C1 segment of cervical spinal cord (tissue), 14 donors: ENCODE measurements around the gene PRKCA.
"Not testable (repeated sequence)": the region's sequence is repeated elsewhere in the genome, so short reads cannot be mapped to it uniquely, and the experiment has no call there.

Experiments
- DNase-seq, 14 donors: peaks; one replicate each; lab custom pipeline; 2025; lab: John Stamatoyannopoulos, UW

The PRKCA gene

GRCh38 chr17:66461343-66461995 lies 159.1 kb downstream of the PRKCA start:
- DNase-seq = no peak

DNA sequence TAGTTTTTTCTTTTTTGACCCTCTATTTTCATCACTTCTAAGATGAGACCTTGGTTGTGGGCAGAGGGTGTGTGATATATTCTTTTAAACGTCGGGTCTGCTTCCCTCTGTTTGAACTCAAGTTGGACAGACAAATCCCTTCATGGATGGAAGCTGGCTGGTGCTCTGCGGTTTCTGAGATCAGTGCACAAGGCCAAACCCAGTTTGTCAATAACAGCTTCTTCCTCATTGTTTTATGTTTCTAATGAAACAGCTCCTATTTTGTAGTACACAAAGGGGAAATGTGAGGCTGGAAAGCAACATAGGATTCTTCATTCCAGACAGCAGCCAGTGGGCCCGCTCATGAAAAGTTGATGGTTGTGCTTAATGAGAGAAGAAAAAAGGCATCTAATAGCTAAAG lies 159.6 kb downstream of the PRKCA start:
- peak in 2 of 14 donors; percentile 12 to 32 for DNase-seq

DNA sequence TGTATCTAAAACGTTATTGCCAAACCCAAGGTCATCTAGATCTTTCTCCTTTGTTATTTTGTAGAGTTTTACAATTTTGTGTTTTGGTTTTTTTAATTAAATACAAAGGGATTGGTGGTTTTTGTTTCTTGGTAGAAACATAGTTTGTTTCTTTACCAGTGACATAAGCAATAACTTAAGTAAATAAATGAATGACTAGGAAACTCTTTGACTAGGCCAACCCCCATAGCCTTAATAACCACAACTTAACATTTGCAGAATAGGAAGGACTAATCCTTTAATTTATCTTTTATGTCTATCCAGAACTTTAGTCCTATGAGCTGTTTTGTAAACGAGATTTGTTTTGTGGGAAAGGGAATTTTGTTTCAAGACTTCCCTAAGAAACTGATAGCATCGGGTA lies 162.5 kb downstream of the PRKCA start:
- no peak for DNase-seq

DNA sequence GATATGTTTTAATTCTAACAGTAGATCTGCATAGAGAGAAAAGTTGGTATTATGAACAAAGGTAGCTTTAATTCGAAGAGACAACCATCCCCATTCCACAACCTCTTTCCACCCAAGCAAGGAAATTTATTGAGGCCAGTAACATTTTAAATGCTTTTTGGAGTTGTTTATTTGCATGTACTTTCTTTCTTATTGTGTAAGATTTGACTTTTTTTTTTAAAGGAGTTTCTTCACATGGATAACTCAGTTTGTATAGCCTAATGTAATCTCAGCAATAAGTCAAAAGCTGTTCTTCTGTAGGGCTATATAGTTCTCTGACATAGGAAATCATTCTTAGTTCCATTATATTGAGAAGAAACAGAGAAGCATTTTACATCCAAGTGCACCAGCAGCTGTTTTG lies 163.3 kb downstream of the PRKCA start:
- DNase-seq = no peak

GRCh38 chr17:66466106-66466820 lies 163.8 kb downstream of the PRKCA start:
- no peak for DNase-seq

GRCh38 chr17:66466840-66467367 lies 164.5 kb downstream of the PRKCA start:
- no peak for DNase-seq

- no peak for DNase-seq
Measured at GRCh38 chr17:66467766-66468165, 165.4 kb downstream of the PRKCA start.

- DNase-seq = peak in 4 of 14 donors; percentile 19 to 47 (median 30)
Measured at GRCh38 chr17:66468241-66469087, 166.1 kb downstream of the PRKCA start.

DNA sequence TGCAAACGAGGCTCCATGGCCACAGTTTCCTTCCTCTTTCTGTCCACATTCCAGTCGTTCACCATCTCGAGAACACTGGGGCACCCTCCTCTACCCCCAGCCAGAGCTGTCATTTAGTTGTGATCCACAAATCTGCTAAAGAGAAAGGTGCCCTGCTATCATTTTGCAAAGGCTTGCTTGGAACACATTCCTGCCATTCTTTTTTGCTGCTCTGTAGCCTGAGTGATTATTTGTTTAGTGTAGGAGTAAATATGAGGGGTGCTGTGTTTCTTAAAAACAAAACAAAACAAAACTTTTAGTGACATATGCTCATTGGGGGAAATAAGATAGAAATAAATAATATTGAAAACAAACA lies 166.7 kb downstream of the PRKCA start:
- DNase-seq = no peak

- no peak for DNase-seq
Measured at GRCh38 chr17:66469461-66469860, 167.0 kb downstream of the PRKCA start.

DNA sequence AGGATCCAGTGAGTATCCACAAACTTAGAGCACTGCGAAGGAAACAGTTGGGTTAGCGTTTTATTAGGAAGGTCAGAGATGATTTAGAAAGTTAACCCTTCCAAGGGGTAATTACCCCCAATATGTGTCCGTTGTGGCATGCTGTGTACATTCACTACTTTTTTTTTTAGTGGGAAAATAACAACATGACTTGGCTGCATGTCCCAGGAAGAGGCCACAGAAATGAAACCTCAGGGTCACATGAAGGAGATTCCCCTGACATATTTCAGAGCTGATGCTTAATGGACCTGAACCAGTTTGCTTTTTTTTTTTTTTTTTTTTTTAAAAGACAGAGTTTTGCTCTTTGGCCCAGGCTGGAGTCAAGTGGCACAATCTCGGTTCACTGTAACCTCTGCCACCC lies 167.5 kb downstream of the PRKCA start:
- DNase-seq = no peak

GRCh38 chr17:66472123-66472522 lies 169.7 kb downstream of the PRKCA start:
- DNase-seq = no peak

GRCh38 chr17:66474258-66474657 lies 171.8 kb downstream of the PRKCA start:
- no peak for DNase-seq

- DNase-seq = no peak
Measured at GRCh38 chr17:66474806-66475497, 172.5 kb downstream of the PRKCA start.

DNA sequence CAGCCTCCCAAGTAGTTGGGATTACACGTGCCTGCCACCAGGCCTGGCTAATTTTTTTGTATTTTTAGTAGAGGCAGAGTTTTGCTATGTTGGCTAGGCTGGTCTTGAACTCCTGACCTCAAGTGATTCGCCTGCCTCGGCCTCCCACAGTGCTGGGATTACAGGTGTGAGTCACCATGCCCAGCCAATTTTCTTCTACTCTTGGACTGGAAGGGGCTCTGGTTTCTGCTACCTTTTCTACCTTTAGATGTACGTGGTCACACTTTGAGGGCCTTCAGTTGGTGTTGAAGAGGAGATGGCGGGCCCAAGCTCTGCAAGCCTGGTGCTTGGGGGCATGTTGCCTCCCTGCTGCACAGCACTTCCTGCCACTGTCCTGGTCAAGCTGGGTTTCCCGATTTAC lies 173.6 kb downstream of the PRKCA start:
- DNase-seq = no peak

DNA sequence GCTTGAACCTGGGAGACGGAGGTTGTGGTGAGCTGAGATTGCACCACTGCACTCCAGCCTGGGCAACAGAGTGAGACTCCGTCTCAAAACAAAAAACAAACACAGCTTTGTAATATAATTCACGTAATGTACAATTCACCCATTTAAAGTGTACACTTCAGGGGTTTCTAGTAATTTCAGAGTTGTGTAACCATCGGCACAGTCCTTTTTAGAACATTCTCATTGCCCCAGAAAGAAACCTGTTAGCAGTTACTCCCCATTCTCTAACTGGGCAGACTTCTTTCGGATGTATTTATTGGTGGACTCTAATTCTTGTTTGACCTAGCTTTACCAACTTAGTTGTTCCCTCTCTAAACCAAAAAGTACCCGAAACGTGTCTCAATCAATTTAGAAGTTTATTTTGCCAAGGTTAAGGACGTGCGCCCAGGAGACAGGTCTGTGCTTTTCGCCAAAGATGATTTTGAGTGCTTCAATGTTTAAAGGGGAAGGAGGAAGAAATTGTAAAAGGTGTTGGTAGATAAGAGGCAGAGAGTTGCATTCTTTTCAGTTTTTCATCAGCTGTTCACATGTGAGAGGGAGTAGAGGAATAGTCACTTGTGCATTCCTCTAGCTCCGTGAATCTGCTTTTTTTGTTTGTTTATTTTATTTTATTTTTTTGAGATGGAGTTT lies 175.3 kb downstream of the PRKCA start:
- no peak for DNase-seq

DNA sequence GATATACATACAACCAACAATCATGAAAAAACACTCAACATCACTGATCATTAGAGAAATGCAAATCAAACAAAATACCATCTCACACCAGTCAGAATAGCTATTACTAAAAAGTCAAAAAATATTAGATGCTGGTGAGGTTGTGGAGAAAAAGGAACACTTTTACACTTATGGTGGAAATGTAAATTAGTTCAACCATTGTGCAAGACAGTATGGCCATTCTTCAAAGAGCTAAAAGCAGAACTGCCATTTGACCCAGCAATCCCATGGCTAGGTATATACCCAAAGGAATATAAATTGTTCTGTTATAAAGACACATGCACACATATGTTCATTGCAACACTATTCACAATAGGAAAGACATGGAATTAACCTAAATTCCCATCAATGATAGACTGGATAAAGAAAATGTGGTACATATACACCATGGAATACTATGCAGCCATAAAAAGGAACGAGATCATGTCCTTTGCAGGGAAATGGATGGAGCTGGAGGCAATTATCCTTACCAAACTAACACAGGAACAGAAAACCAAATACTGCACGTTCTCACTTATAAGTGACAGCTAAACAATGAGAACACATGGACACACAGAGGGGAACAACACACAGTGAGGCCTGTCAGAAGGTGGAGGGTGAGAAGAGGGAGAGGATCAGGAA lies 176.9 kb downstream of the PRKCA start:
- DNase-seq = not testable (repeated sequence)

DNA sequence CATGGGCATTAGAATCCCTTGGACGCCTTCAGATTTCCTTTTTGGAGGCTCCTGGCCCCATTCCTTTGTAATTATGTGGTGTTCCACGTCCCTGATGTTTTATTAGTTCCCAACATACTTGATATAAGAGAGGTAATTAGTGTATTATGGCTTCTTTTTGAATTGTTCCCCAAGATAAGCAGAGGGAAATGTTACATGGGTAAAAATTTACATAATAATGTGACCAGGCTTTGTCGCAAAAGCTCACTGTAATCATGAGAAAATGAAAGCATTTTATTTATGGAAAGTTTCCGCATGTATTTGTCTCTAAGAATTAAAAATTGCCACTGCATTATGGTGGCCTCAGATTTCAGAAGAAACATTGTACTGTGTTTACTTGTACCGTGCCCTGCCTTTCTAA lies 177.8 kb downstream of the PRKCA start:
- DNase-seq = no peak

DNA sequence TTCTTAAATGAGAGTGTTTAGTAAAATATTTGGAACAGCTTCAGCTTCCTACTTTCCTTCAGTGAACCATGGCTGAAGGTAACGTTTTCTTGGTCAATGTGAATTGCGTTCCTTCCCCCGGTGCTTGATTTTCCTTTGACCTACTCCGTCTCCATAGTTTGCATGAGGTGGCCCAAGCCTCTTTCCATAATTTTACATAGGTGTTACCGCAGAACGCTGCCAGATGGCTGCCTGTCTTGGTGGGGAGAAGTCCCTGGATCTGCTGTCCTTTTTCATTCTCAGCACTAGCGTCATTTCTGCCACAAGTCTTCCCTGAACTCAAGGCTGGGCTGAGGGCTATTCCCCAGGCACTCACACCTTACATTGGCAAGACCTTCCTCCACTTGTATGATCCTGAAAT lies 178.4 kb downstream of the PRKCA start:
- DNase-seq = no peak

GRCh38 chr17:66481271-66481670 lies 178.9 kb downstream of the PRKCA start:
- DNase-seq = no peak

- no peak for DNase-seq
Measured at GRCh38 chr17:66483906-66484305, 181.5 kb downstream of the PRKCA start.
